Stimulated activated CD8-positive, alpha-beta memory T cell treated with anti-CD3 and anti-CD28 coated beads, Interleukin-2, amount 100 ng/mL, for 48 hours (primary cell): ENCODE measurements around the gene VAPB.
"Not testable (repeated sequence)": the region's sequence is repeated elsewhere in the genome, so short reads cannot be mapped to it uniquely, and the experiment has no call there.

Experiments
- DNase-seq, 2 donors: peaks; one replicate each; pipeline ENCODE4 v3.0.0-alpha.2; 2020; ENCODE audit warnings: low read depth in 2 of 2

The VAPB gene, protein sequence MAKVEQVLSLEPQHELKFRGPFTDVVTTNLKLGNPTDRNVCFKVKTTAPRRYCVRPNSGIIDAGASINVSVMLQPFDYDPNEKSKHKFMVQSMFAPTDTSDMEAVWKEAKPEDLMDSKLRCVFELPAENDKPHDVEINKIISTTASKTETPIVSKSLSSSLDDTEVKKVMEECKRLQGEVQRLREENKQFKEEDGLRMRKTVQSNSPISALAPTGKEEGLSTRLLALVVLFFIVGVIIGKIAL

GRCh38 chr20:58388882-58389323, at the start of gene VAPB:
VAPB (plus strand) TSS chr20:58389229; CDS start chr20:58389460, 231 bp downstream.
- peak; percentile 91 to 96 for DNase-seq

DNA sequence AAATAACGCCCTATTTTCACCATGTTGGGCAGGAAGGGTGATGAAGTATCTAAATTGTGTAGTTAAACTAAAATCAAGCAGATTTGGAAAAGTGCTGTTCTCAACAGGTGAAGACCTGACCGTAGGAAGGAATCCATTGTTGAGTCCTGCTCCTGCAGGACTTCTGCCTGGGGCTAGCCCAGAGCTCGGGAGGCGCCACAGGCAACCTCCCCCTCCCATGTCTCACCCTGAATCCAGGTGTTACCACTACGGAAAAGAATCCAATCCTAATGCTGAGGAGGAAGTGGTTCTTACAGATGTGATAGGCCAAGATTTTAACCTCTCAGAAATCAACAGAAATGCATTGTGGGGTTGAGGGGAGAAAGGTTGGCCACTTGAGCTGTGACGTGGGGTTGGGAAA, 49.3 kb upstream of the VAPB start:
- DNase-seq: no peak

DNA sequence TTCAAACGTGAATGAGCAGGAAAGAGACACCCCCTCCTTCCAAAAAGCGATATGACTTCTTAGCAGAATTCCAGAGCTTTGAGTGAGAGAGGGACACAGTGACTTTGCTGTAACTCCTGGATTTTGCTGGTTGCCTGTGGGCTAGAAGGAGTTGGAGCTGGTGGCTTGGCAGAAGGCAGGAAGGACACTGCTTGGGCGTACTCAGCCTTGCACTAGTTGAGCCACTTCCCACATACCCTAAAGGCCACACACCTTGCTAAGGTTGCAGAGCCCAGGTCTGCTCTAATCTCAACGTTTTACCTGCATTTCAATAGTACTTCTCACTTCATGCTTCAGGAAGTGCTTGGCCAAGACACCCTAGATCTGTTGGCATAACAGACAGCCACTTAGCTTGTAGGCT, 48.9 kb upstream of the VAPB start:
- no peak for DNase-seq

- no peak for DNase-seq
Observed at GRCh38 chr20:58340853-58341252, 48.2 kb upstream of the VAPB start.

- DNase-seq: no peak
Observed at GRCh38 chr20:58342104-58342945, 46.7 kb upstream of the VAPB start.

DNA sequence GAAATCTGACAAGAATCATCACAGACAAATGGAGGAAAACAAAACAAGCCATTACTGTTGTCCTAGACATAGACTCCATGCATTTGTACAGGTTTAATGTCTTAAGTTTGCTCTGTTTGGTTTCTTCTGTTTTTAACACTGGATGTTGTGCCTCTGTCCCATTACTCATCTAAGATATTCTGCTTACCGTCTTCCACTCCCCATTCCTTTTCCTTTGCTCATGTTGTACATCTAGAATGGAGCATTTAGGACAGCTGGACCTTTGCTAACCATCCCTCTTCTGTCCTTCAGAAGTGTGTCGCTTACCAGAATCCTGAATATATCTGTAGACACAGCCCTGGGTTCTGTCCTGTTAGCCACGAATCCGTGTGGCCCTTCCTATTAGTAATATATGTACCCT, 44.3 kb upstream of the VAPB start:
- DNase-seq: no peak

DNA sequence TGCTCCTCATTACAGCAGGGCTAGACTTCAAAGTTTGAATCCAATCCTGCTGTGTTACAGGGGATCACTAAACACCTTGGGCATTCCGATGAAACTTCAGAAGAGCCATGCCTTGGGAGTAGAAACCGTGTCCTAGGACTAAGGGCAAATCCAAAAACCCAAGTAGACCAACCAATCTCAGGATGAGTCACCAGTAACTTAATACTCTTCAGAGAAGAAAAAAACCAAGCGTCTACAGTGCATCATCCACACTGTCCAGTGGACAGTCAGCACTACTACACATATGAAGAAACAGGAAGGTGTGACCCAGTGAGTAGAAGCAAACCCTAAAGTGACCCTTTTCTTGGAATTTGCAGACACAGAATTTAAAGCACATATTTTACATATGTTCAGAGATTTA, 39.5 kb upstream of the VAPB start:
- DNase-seq: no peak

DNA sequence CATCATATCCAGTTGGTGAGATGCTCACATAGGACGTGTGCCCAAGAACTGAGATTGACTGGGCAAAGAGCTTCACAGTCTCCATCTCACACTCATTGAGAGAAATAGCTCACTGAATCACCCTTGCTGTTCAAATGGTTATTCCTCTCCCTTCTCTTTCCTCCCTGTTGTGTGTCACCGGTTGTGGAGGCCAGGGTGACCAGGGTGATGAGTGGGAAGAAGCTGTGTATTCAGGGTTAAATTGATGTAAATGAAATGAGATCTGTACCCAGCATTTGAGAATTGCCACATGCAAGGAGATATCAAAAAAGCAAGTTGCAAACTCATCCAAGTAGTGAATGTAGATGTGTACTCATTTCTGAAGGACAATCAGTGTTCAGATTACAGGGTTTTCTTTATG, 36.6 kb upstream of the VAPB start:
- DNase-seq: no peak

DNA sequence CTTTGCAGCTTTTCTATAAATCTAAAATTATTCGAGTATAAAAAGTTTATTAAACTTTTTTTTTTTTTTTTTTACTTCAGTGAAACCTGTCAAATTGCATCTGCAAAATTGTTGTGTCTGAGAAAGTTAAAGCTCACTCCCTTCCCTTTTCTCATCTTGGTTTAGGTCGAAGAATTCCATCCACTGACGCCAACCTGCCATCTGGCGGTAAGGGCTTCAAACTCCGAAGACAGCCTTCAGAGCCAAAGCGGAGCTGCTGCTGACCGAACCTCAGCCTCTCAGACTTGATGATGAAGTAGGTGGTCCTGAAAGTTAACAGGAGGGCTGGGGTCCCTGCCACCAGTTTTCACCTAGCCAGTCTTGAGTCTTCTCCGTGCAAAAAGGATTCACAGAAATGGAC, 29.6 kb upstream of the VAPB start:
- no peak for DNase-seq

GRCh38 chr20:58360936-58361335, 28.1 kb upstream of the VAPB start:
- DNase-seq: no peak

GRCh38 chr20:58361481-58362205, 27.4 kb upstream of the VAPB start:
- no peak for DNase-seq

DNA sequence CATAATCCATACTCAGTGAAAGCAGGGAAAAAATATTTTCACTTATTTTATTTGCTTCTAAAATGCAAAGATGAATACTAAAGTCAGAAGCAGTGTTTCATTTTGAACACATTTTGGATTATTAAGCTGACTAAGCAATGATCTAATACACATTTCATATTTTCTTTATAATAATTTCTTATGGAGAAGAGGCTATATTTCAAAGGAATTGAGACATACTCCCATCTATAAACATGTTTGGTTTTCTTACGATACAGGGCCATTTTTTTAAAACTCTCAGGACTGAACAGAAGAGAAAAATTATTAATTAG, 26.9 kb upstream of the VAPB start:
- no peak for DNase-seq

DNA sequence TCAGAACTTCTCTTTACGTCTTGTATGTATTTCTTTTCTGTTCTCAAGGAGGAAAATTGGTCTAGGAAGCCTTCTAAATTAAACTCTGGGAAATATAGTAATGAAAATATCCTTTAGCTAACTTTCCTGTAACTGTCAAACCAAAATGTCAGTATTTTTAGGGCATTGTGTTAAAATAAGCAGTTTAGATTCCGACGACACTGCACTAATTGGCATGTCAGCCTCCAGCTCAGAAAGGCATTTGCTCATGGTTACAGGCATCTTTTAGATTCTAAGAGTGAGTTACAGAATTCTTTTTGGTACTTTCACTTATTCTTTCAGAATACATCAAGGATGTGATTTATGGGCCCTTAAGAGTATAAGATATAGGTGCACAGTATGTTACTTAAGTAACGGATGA, 26.1 kb upstream of the VAPB start:
- DNase-seq: no peak

DNA sequence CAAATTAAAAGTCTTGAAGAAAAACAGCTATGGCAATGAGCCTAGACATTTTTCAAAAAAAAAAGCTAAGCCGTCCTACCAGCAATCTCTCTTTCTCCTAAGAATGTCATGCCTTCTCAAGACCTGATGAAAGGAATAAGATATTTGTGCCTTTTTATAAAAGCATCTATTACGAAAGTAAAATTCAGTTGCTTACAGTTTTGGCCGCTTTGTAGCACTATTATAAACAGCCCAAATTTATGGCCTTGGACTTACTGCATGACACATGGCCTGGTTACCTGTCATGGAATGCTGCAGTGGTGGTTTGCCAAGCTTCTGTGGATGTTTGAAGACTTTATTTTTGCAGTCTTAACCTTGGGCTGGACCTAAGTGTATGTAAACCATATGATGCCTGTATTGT, 22.2 kb upstream of the VAPB start:
- no peak for DNase-seq

DNA sequence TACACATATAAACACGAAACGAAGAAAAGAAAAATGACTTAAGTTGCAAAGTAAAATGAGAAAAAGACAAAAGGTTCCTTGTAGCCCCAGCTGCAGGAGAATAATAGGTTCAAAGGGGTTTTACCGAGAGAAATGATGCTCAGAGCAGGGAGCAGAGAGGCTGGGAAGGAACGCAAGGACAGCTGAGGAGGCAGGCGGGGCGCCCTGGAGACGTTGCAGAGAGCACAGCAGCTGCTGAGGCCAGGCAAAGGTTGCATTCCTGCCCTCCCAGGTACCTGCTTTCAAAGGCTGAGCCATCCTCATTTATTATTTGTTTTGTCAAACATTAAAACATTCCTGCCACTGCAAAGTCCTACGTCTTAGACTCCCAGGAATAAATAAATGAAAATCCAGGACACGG, 16.2 kb upstream of the VAPB start:
- no peak for DNase-seq

GRCh38 chr20:58373296-58373695, 15.7 kb upstream of the VAPB start:
- DNase-seq: not testable (repeated sequence)

DNA sequence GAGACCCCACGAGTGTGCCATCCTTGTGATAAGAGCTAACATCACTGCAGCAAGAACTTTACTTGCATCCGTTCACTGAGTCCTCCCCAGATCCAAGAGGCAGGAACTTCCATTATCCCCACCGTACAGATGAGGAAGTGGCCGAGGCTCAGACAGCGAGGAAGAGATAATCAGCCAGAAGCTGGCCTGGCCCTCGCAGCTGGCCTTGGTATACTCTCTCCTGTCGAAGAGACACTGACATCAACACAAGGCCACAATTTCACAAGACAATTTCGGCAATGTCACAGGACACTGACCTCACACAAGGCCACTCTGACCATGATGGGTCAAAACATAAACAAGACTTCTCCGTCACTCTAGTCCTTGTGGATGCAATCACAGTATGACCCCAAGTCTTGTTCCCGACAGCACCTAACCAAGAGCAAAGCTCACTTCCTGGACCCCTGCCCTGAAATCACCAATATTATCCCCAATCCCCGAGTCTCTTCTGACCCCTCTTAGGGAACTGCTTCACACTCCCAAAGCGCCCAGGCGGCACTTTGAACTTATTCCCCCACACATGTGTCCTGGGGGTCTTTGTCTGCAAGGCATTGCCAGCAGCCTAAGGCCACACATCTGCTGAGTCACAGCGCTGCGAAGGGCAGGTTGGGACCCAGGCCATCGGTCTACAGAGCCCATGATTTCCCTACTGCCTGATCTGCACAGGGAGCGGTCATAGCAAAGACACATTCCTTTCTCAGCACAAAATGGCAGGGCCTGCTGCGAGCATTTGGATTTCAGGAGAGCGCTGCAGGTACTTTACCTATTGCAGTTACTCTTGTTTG, 14.8 kb upstream of the VAPB start:
- DNase-seq: no peak

GRCh38 chr20:58374906-58375758, 13.9 kb upstream of the VAPB start:
- DNase-seq: no peak

DNA sequence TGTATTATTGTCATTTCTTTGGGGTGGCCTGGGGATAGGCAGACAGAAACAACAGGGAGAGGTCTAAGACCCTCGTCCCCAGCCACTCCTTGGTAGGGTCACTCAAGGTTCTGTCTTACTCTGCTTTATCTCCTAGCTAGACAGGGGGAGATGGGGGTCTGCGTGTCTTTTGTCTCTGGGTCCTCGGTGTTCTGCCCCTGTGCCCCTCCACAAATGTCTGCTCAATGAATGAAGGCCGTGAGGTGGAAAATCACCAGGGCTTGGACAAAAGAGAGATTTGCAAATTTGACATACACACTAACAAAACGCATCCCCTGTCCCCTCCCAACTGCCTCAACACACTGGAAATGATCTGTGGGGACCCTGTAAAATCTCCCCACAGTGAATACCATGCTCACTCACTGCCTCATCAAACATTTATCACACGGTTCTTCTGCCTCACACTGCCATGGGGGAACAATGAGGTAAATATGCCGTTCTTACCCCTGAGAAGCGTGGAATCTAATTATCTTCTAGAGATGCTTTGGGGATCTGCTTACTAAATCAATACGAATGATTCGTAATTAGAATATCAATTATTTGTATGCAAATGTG, 13.2 kb upstream of the VAPB start:
- DNase-seq: no peak

DNA sequence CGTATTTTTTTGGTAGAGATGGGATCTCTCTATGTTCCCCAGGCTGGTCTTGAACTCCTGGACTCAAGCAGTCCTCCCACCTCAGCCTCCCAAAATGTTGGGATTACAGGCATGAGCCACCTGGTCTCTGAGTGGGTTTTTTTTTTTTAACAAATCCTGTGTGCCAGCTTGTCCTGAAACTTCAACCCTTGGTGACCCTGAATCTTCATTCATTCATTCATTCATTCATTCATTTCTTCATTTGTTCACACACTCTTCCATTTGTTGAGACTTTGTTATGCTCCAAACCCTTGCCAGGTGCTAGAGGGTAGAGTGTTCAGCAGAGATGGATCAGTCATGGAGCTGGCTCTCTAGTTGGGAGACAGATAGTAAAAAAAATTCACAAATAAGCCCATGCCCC, 12.0 kb upstream of the VAPB start:
- DNase-seq: no peak
